ENCODE data around the gene RBFOX1.

RBFOX1 gene

DNA sequence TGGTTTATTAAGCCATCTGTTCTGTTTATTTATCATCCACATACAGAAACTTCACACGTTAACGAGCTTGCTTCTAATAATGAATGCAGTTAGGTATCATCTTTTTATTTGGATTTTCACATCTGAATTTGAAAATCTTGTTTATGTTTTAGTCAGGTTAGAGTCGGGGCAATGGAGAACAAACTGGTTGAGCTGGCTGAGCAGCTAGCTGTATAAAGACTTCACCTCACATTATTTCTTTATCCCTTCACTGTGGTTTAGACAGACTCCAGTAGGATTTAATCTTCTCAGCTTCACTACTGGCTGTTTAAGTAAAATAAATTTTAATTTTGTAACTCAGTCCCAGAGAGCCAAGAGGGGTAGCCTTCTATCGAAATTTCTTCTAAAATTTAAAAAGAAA, 415.9 kb downstream of the RBFOX1 start:
- no peak overlapping the region for H3K4me3 ChIP-seq (ENCODE audit: low read depth in 1 of 2, low read length in 1 of 2)
- TF ChIP-seq, protein P1, sequence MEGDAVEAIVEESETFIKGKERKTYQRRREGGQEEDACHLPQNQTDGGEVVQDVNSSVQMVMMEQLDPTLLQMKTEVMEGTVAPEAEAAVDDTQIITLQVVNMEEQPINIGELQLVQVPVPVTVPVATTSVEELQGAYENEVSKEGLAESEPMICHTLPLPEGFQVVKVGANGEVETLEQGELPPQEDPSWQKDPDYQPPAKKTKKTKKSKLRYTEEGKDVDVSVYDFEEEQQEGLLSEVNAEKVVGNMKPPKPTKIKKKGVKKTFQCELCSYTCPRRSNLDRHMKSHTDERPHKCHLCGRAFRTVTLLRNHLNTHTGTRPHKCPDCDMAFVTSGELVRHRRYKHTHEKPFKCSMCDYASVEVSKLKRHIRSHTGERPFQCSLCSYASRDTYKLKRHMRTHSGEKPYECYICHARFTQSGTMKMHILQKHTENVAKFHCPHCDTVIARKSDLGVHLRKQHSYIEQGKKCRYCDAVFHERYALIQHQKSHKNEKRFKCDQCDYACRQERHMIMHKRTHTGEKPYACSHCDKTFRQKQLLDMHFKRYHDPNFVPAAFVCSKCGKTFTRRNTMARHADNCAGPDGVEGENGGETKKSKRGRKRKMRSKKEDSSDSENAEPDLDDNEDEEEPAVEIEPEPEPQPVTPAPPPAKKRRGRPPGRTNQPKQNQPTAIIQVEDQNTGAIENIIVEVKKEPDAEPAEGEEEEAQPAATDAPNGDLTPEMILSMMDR (IDR thresholded peaks at IDR 0.05): no peak
- no peaks in the 10 kb centered on the region for H3K4me1 ChIP-seq (ENCODE audit: control insufficient read depth in 1 of 2, insufficient read depth in 1 of 2, low read depth in 1 of 2, low read length in 1 of 2)
- H3K9me3 ChIP-seq: no peaks in the 10 kb centered on the region
- H3K27ac ChIP-seq: no peak overlapping the region
- H3K27me3 ChIP-seq: no peaks in the 10 kb centered on the region
- H3K36me3 ChIP-seq: no peaks in the 10 kb centered on the region

DNA sequence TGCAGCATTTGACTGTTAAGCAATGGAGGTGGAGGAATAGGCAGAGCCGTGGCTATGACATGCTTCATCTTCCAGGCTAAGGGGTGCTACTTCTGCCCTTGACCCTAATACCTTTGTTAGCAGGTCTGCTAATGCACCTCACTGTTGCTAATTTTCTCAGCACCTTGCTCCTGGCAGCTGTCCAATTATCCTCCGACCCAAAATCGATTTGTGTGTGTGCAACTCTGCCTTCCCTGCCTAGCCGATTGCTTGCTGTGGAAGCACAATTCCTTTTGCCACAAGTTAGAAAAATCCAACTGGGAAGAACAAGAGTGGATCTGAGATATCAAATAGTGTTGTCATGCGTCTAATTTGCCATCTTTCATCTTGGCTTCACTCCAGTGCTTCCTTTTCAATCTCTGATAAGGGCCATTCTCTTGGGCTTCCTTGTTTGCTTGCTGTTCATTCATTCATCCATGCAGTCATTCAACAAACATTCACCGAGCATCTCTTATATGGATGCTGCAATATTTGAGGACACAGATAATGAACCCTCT, 422.8 kb downstream of the RBFOX1 start:
- H3K27me3 ChIP-seq: no peaks in the 10 kb centered on the region
- H3K4me1 ChIP-seq (ENCODE audit: control insufficient read depth in 1 of 2, insufficient read depth in 1 of 2, low read depth in 1 of 2, low read length in 1 of 2): no peaks in the 10 kb centered on the region
- no peaks in the 10 kb centered on the region for H3K36me3 ChIP-seq
- H3K27ac ChIP-seq: no peak overlapping the region
- H3K4me3 ChIP-seq (ENCODE audit: low read depth in 1 of 2, low read length in 1 of 2): no peak overlapping the region
- H3K9me3 ChIP-seq: no peaks in the 10 kb centered on the region
- TF ChIP-seq, protein P1 (IDR thresholded peaks at IDR 0.05): no peak

Data from neutrophil (primary cell).